Activated CD8-positive, alpha-beta memory T cell treated with anti-CD3 and anti-CD28 coated beads for 1 hour (primary cell): ENCODE data around the gene SERPINI1.

Experiments used
- DNase-seq, 2 donors: peaks; one replicate each; pipeline ENCODE4 v3.0.0-alpha.2; 2020; ENCODE audit warnings: low read depth in 1 of 2; ENCODE audit errors: extremely low read depth in 1 of 2

Gene SERPINI1

GRCh38 chr3:167734498-167735232, 856 bp upstream of the SERPINI1 start, which contains the start of gene PDCD10:
PDCD10 (minus strand) TSS chr3:167734892; CDS start chr3:167720157, 14,735 bp downstream.
- DNase-seq: peak; percentile 90 to 92

DNA sequence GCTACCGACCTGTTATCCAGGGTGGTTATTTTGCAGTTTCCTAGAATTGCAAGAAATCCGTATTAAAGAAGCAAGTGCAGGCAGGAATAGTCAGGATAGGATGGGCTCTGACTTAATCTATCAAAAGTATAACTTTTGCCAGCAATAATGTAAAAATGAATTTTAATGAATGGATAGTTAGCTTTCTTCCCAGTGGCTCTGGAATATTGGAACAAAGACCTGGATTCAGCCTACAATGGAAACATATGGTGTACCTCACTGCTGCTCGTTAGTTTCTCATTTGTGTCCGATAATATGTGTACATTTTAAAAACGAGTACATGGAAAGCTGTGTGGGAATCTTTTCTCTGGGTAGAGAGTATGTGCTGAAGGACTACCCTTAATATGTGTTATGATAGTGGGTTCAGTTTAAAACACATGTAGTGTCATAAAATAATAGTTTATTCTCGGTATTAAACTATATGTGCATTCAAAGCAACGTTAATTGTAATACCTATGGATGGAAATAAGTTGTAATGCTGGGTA, 805 bp downstream of the SERPINI1 start:
- DNase-seq: no peak

DNA sequence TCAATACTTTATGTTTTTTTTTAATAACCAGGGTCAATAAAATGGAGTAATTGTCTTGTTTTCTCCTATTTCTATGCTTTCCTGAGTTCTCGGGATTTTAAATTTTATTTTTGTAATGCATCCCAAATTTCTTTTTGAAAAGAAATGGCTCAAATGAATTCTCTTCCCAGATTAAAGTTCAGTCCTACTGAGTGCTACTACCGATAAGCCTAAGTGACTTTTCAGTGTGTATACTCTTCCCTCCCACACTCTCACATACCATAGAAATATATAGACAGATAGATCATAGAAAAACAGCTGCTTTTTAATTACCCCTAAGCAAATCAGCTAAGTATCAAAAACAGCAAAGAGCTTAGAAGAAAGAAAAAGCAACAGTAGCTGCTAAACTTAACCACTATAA, 1.5 kb downstream of the SERPINI1 start:
- DNase-seq: no peak

DNA sequence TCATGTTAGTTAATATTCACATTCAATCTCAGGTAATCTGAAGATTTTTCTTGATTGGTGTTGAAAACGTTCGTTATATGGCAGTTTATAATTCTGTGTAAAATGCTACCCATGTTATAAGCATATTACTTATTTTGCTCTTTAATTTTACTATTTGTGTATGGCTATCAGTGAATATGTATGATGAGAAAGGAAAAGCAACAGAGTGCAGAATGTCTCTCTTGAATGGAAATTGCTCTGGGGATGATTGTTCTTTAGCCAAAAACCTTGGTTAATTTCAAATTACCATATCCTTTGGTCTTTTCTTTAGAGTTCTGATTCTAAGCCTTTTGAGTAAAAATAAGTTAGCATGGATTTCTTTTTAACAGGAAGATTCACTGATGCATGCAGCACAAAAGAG, 2.5 kb downstream of the SERPINI1 start:
- DNase-seq: no peak

GRCh38 chr3:167739190-167739810, 3.8 kb downstream of the SERPINI1 start:
- no peak for DNase-seq

GRCh38 chr3:167740961-167741587, 5.6 kb downstream of the SERPINI1 start:
- no peak for DNase-seq

- no peak for DNase-seq
These were observed 6.8 kb downstream of the SERPINI1 start for GRCh38 chr3:167742338-167742737.

- no peak for DNase-seq
These were observed 8.3 kb downstream of the SERPINI1 start for GRCh38 chr3:167743799-167744198.

DNA sequence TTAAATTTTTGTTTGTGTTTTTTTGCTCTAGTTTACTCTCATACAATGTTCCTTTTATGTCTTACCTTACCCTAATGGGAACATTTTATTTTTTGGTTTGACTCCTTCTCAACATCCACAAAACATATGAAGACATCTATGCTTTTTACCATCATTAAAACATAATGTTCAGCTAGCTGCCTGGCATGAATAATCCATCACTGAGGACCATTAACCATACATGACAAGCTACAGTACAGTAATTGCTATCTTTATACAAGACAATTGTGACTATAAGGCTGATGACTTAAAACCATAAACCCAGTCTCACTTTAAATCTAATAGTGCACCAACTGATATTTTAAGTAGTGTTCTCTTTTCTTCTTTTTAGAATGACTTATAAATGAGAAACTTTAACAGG, 13.7 kb downstream of the SERPINI1 start:
- no peak for DNase-seq

- no peak for DNase-seq
These were observed 14.2 kb downstream of the SERPINI1 start for GRCh38 chr3:167749728-167750127.

- no peak for DNase-seq
These were observed 14.9 kb downstream of the SERPINI1 start for GRCh38 chr3:167750272-167750971.

DNA sequence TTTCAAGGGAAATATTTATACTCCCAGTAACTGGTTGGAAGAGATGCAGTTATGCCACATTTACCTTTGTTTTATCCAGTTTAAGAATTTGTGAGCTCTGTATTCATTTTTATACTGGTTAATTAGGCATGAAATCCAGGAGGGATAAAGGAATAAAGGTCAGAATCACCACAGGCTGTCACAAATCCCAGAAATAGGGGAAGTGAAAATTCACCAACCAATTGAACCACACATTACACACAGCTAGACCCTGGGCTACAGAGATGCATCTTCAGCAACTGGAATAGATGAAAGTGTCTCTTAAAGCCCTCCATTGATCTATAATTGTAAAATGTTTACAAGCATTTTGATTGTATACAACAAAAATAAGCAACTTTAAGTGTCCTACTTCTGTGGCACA, 18.5 kb downstream of the SERPINI1 start:
- DNase-seq: no peak

- DNase-seq: no peak
These were observed 25.8 kb downstream of the SERPINI1 start for GRCh38 chr3:167761302-167761701.

- DNase-seq: no peak
These were observed 26.8 kb downstream of the SERPINI1 start for GRCh38 chr3:167762296-167762695.

- DNase-seq: no peak
These were observed 37.5 kb downstream of the SERPINI1 start for GRCh38 chr3:167772992-167773391.

GRCh38 chr3:167773584-167773983, 38.1 kb downstream of the SERPINI1 start:
- DNase-seq: no peak

DNA sequence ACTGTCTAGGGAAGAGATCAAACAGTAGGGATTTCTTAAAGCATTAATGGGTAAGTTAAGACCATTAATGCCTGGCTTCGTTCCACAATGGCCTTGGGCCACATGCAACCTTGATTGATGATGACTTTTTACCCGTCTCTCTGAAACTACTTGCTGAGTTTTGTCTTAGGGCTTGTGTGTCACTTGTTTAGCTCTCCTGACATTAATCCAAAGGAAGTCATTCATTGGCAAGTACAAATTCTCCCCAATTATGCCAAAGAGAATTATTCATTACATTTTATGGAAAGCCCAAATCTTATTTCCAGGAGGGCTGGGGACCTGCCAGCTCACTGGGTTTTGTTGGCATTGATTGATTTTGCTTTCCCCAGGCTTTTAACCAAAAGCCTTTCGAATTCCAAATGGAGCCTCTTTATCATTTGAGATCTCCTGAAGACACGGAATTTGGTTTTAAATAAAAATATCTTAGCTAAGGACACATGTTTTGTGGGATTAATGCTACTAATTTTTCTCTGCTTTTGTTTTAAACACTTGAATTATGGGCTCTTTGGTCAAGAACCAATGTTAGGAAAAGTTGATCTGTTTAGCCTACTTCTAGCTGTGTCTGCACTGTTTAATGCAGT, 40.7 kb downstream of the SERPINI1 start:
- no peak for DNase-seq

DNA sequence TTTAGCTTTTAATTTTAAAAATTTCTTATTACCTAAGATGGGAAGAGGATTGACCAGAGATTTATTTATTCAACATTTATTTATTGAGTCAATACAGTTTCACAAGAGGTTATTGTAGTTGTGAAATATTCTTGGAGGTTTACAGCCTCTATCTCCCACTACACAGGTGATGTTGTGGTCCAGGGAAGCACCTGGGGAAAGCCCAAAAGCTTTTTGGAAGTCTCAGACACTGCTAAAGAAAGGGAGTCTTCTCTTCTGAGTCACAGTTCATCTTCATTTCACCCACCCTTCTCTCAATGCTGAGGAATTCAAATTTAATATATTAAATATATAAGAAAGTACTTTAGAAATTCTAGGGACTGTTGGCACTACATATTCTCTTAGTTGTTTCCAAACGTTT, 41.8 kb downstream of the SERPINI1 start:
- DNase-seq: no peak

- no peak for DNase-seq
These were observed 44.8 kb downstream of the SERPINI1 start for GRCh38 chr3:167780214-167780883.

DNA sequence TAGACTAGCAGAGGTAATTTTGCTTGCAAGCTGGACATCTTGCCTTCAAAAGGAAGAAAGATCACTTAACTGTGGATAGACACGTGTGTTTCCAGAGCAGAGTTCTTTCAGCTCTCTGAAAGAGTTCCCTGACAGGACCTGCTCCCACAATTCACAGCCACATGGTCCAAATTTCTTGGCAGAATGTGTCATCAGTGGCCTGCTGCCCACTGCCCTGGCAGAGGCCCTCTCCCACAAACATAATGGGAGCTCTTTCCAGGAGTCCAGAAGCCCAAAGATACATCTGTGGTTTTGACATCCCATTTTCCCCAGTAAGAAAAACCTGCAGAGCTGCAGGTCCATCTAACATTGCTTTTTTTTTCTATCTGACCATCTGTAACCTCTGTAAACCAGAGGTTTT, 48.3 kb downstream of the SERPINI1 start:
- DNase-seq: no peak
